Neutrophil (primary cell): ENCODE data around the gene SPECC1L.
"Not testable (repeated sequence)": the region's sequence is repeated elsewhere in the genome, so short reads cannot be mapped to it uniquely, and the experiment has no call there.

Experiments
- H3K27ac ChIP-seq: fragments of 200-600 bp; sonication (generic); 2 replicates; pipeline ENCODE4 v1.5.1; 2016; ENCODE audit warnings: mild to moderate bottlenecking, moderate library complexity
- H3K27me3 ChIP-seq: fragments of 200-600 bp; sonication (generic); 2 replicates; pipeline ENCODE4 v1.6.0; 2016; ENCODE audit warnings: mild to moderate bottlenecking
- H3K36me3 ChIP-seq: fragments of 200-600 bp; sonication (generic); 2 replicates; pipeline ENCODE4 v1.5.1; 2017
- H3K4me1 ChIP-seq, 2 experiments: fragments of 200-600 bp in 1 of 2; sonication (generic) in 1 of 2; 1 replicate in 1 of 2; 2 replicates in 1 of 2; pipeline versions ENCODE4 v1.5.1 to v1.6.1; 2013 to 2016; ENCODE audit warnings: low read depth in 1 of 2, low read length in 1 of 2, mild to moderate bottlenecking in 1 of 2, moderate library complexity in 1 of 2; ENCODE audit not compliant: control insufficient read depth in 1 of 2, insufficient read depth in 1 of 2
- H3K4me3 ChIP-seq, 2 experiments: fragments of 200-600 bp in 1 of 2; sonication (generic) in 1 of 2; 1 replicate in 1 of 2; 2 replicates in 1 of 2; pipeline ENCODE4 v1.5.1; 2013 to 2016; ENCODE audit warnings: low read depth in 1 of 2, low read length in 1 of 2, mild to moderate bottlenecking in 1 of 2, moderate library complexity in 1 of 2
- H3K9me3 ChIP-seq: fragments of 200-600 bp; sonication (generic); 2 replicates; pipeline ENCODE4 v1.5.1; 2016
- TF ChIP-seq, protein P1 (sequence below): fragments of 200-600 bp; sonication (generic); IDR thresholded peaks from 2 replicates; pipeline ENCODE4 v1.5.1; 2016; ENCODE audit warnings: antibody characterized with exemption

The SPECC1L gene

DNA sequence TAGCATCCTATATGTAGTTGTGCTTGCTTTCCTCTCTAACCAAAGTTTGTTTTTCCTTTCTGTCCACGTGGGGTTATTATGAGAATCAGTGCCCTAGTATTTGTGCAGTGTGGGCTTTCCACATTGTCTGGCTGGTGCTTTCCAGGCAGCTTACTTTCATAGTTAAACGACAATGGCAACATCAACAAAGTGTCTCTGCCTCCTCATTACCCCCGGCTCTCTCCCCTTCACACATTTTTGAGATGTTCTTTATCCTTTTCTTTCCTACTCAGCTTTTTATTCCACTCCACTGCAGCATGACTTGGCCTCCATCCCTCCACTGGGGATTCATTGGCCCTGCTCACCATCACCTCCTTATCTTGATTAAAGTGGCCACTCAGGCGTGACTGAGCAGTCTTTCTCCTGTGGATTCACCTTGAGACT lies 19.1 kb downstream of the SPECC1L start:
- TF ChIP-seq, protein P1, sequence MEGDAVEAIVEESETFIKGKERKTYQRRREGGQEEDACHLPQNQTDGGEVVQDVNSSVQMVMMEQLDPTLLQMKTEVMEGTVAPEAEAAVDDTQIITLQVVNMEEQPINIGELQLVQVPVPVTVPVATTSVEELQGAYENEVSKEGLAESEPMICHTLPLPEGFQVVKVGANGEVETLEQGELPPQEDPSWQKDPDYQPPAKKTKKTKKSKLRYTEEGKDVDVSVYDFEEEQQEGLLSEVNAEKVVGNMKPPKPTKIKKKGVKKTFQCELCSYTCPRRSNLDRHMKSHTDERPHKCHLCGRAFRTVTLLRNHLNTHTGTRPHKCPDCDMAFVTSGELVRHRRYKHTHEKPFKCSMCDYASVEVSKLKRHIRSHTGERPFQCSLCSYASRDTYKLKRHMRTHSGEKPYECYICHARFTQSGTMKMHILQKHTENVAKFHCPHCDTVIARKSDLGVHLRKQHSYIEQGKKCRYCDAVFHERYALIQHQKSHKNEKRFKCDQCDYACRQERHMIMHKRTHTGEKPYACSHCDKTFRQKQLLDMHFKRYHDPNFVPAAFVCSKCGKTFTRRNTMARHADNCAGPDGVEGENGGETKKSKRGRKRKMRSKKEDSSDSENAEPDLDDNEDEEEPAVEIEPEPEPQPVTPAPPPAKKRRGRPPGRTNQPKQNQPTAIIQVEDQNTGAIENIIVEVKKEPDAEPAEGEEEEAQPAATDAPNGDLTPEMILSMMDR, result no peak
- H3K4me3 ChIP-seq, result no peak overlapping the region
- H3K9me3 ChIP-seq, result no peaks in the 10 kb centered on the region
- peaks cover 10 to 11% of the 10 kb centered on the region in 2 experiments for H3K4me1 ChIP-seq
- H3K27ac ChIP-seq, result no peak overlapping the region
- H3K27me3 ChIP-seq, result no peaks in the 10 kb centered on the region
- H3K36me3 ChIP-seq, result no peaks in the 10 kb centered on the region

DNA sequence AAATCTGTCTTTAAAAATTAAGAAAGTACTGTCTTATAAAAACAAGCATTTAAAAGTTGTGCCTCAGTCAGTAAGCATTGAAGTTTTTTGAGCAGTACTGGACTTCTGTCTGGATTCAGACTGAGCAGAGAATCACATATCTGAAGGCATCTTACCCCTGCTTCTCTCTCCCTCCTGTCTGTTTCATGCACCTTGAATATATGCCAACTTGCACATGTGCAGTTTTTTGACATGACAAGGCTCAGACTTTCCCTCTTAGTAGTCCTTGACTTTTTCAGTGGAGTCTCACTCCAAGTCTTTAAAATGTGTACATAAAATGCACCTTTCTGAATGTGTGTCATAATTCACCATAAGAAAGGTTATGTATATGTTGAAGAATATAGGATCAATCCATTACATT lies 19.8 kb downstream of the SPECC1L start:
- TF ChIP-seq, protein P1, result no peak
- no peaks in the 10 kb centered on the region for H3K9me3 ChIP-seq
- H3K27ac ChIP-seq, result no peak overlapping the region
- no peak overlapping the region for H3K4me3 ChIP-seq
- H3K36me3 ChIP-seq, result no peaks in the 10 kb centered on the region
- H3K27me3 ChIP-seq, result no peaks in the 10 kb centered on the region
- H3K4me1 ChIP-seq, result peaks cover 10 to 11% of the 10 kb centered on the region in 2 experiments

DNA sequence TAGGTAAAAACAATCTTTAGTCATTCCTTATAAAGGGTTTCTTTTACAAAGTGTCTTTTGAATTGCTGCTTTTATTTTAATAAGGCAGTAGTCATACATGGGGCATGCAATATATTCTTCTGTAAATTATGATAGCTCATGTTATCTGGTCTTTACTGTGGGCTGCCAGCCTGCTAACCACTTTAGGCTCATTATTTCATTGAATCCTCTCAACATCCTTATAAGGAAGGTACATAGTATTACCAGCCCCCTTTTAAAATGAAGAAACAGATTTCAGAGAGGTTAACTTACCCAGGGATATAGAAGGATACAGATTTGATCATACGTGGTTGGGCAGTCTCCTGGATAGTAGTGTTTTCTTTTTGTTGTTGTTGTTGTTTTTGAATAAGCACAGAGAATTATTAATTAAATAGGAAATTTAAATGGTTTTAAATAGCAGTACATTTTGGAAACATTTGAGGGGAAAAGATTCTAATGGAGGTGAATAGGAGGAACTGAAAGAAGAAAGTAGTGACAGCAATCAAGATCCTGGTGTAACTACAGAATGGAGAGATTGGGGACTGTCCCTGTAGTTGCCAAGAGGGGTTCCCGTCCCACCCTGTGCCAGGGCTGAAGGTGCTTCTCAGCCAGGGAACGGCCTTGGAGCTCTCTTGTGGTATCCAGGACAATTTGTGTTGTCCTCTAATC lies 21.0 kb downstream of the SPECC1L start:
- no peak overlapping the region for H3K27ac ChIP-seq
- TF ChIP-seq, protein P1, result no peak

DNA sequence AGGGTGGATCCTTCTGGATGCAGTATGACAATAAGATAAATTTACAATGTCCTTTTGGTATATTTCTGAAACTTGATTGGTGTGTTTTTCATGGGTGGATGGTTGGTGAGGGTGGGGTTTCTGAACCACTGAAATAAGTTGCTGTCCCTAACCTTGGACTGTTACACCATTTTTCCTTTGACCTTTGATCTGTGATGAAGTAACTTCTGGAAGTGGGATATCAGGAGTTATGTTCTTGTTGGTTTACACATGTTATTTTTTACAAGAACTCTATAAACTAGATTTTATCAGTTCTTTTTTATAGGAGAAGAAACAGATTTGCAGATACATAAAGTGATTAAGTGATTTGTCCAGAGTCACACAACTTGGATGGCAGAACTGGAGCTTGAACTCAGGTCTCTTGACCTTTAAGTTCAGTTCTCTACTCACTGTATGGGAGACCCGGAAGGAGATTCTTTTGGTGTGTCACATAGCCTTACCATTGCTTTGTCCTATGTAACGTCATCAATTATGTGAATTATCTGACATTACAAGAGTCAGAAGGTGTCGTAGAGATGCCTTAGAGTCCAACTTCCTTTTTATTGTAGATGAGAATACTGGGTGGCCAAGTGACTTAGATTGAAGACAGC lies 21.7 kb downstream of the SPECC1L start:
- H3K4me1 ChIP-seq, H3K27me3 ChIP-seq, H3K4me3 ChIP-seq, H3K27ac ChIP-seq, H3K36me3 ChIP-seq, H3K9me3 ChIP-seq: not testable (repeated sequence)

More for the DNA sequence above, 21.0 kb downstream of the SPECC1L start:
- H3K36me3 ChIP-seq, result no peaks in the 10 kb centered on the region
- H3K27me3 ChIP-seq, result no peaks in the 10 kb centered on the region
- no peak overlapping the region for H3K4me3 ChIP-seq
- H3K9me3 ChIP-seq, result no peaks in the 10 kb centered on the region
- peaks cover 1 to 3% of the 10 kb centered on the region in 2 experiments for H3K4me1 ChIP-seq

DNA sequence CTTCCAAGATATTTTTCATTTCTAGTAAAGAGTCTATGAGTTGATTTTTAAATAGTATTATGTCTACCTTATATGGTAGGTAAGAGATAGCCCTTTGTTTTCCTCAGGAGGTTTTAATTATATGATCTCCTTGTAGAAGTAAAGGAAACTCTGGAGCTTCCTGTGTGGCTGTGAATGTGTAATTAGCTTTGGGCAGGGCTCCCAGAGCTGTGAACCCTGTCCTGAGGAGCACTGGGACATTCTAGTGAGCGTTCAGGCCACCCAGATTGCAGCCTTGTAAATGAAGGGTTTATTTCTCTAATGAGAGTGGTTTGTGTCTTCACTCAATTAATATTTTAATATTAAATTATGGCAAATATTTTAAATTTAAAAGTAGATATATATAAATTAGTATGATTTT lies 24.3 kb downstream of the SPECC1L start:
- H3K27ac ChIP-seq, H3K4me1 ChIP-seq, H3K27me3 ChIP-seq, H3K9me3 ChIP-seq, H3K4me3 ChIP-seq, H3K36me3 ChIP-seq: not testable (repeated sequence)

DNA sequence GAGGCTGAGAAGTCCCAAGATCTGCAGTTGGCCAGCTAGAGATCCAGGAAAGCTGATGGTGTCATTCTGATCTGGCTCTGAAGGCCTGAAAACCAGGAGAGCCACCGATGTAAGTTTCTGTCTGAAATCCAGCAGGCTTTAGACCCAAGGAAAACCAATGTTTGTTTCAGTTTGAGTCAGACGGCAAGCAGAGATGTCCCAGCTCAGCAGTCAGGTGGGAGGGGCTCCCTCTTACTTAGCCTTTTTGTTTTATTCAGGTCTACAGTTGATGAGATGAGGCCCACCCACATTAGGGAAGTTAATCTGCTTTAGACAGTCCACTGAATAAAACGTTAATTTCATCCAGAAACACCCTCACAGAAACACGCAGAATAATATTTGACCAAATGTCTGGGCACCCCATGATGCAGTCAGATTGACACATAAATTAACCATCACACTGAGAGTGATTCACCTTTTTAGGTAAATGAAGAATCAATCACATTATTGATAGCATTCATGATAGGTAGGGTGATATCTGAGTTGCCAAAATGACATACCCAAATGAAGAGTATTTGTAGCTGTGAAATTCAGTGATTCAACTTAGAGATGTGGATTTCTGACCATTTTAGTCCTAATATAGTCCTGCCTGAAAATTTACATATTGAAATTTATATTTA lies 28.0 kb downstream of the SPECC1L start:
- not testable (repeated sequence) for H3K27me3 ChIP-seq, H3K27ac ChIP-seq, H3K36me3 ChIP-seq, H3K9me3 ChIP-seq, H3K4me3 ChIP-seq
- peaks cover 24% of the 10 kb centered on the region in 2 experiments for H3K4me1 ChIP-seq

DNA sequence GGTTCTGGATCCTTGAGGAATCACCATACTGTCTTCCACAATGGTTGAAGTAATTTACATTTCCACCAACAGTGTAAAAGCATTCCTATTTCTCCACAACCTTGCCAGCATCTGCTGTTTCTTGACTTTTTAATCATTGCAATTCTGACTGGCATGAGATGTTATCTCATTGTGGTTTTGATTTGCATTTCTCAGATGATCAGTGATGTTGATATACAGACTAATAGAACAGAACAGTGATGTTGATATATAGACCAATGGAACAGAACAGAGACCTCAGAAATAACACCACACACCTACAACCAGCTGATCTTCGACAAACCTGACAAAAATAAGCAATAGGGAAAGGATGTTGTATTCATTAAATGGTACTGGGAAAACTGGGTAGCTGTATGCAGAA lies 29.9 kb downstream of the SPECC1L start:
- not testable (repeated sequence) for H3K27me3 ChIP-seq, H3K4me3 ChIP-seq, H3K27ac ChIP-seq, H3K9me3 ChIP-seq, H3K36me3 ChIP-seq
- H3K4me1 ChIP-seq, result peaks cover 43% of the 10 kb centered on the region in 2 experiments
